Calu3 (cell line): ENCODE results near the gene ELL2. TPM values are rescaled to one million over a fixed set of nuclear protein-coding genes. Genes with fewer than 3 reads are reported as not detected.
A peak's percentile ranks its signal among the peaks of the same experiment; 100 is the strongest.

Experiments used
- BruUV-seq: library from RNA; stranded (reverse); fragments of 400-500 nt; replicated peaks from 2 replicates; lab custom pipeline; 2021; lab: Mats Ljungman, UMichigan
- CTCF ChIA-PET: fragments of 300-600 bp; sonication (Branson Sonifier 250); formaldehyde crosslinking; loops from one replicate; lab custom pipeline; 2022; ENCODE audit warnings: antibody characterized with exemption; lab: Charles Lee
- DNase-seq: peaks from one replicate; pipeline ENCODE4 v3.0.0; 2022
- H3K27ac Mint-ChIP-seq: one replicate; pipeline ENCODE4 v1.8.0; 2022; ENCODE audit warnings: mixed read lengths; ENCODE audit not compliant: unreplicated experiment
- H3K27me3 Mint-ChIP-seq: one replicate; pipeline ENCODE4 v1.8.0; 2022; ENCODE audit warnings: mixed read lengths; ENCODE audit not compliant: unreplicated experiment
- H3K36me3 Mint-ChIP-seq: one replicate; pipeline ENCODE4 v1.8.0; 2022; ENCODE audit warnings: mild to moderate bottlenecking, moderate library complexity, mixed read lengths; ENCODE audit not compliant: insufficient read depth, unreplicated experiment
- H3K4me1 Mint-ChIP-seq: one replicate; pipeline ENCODE4 v1.8.0; 2022; ENCODE audit warnings: mild to moderate bottlenecking, low read depth, mixed read lengths; ENCODE audit not compliant: unreplicated experiment
- H3K4me3 Mint-ChIP-seq: one replicate; pipeline ENCODE4 v1.8.0; 2022; ENCODE audit warnings: mild to moderate bottlenecking, low read depth, moderate library complexity, mixed read lengths; ENCODE audit not compliant: unreplicated experiment
- H3K9me3 Mint-ChIP-seq: one replicate; pipeline ENCODE4 v1.8.0; 2022; ENCODE audit warnings: low read depth, mixed read lengths; ENCODE audit not compliant: unreplicated experiment
- intact Hi-C: fragments of 100-400 bp; cut with micrococcal nuclease; formaldehyde crosslinking; loops from one replicate; pipeline ENCODE4 v1.10.0; 2022; ENCODE audit not compliant: unreplicated experiment
- total RNA-seq: library from RNA; stranded (reverse); gene quantifications from 2 replicates; pipeline ENCODE4 v1.2.3, GENCODE V29; 2022
- TF ChIP-seq, protein P1 (sequence below): fragments of 200-600 bp; IDR thresholded peaks from one replicate; pipeline ENCODE4 v1.8.0; 2022; ENCODE audit warnings: antibody characterized with exemption; ENCODE audit not compliant: unreplicated experiment

The ELL2 gene
- total RNA-seq, 1 experiment from 2014 or later: 57.7 TPM

DNA sequence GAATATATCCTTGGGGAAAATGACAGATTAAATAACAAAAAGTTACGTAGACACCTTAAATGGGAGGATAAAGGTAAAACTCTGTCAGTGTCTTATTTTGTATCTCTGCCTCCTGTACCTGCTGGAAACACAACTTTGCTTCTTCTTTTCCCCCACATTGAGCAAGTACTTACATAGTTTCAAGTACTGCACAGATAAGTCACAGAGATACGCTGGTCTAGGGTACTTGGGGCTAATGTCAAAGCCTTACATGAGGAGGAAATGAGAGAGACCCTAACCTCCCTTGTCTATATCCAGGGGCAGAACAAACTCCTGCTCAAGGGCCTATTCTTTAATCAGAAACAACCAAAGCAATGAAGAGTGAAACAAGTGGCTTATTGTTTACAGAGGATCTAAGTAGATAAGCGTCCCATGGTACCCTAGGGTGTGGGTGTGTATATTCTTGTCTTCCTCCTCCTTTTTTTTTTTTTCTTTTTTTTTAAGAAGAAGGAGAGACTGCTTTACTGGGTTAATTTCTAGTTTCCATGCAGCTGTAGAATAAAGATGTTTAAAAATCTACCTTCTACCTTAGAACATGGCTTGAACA lies 43.1 kb downstream of the ELL2 start:
- H3K4me3 Mint-ChIP-seq: no peak overlapping the region
- H3K9me3 Mint-ChIP-seq: no peaks in the 10 kb centered on the region
- TF ChIP-seq, protein P1, sequence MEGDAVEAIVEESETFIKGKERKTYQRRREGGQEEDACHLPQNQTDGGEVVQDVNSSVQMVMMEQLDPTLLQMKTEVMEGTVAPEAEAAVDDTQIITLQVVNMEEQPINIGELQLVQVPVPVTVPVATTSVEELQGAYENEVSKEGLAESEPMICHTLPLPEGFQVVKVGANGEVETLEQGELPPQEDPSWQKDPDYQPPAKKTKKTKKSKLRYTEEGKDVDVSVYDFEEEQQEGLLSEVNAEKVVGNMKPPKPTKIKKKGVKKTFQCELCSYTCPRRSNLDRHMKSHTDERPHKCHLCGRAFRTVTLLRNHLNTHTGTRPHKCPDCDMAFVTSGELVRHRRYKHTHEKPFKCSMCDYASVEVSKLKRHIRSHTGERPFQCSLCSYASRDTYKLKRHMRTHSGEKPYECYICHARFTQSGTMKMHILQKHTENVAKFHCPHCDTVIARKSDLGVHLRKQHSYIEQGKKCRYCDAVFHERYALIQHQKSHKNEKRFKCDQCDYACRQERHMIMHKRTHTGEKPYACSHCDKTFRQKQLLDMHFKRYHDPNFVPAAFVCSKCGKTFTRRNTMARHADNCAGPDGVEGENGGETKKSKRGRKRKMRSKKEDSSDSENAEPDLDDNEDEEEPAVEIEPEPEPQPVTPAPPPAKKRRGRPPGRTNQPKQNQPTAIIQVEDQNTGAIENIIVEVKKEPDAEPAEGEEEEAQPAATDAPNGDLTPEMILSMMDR: no peak
- no peak for DNase-seq
- no TSS peak for BruUV-seq
- no peaks in the 10 kb centered on the region for H3K27me3 Mint-ChIP-seq
- CTCF ChIA-PET: no interaction called here
- H3K36me3 Mint-ChIP-seq: peaks cover 6% of the 10 kb centered on the region
- H3K4me1 Mint-ChIP-seq: peaks cover 24% of the 10 kb centered on the region
- intact Hi-C loops: no loop called here
- no peak overlapping the region for H3K27ac Mint-ChIP-seq

DNA sequence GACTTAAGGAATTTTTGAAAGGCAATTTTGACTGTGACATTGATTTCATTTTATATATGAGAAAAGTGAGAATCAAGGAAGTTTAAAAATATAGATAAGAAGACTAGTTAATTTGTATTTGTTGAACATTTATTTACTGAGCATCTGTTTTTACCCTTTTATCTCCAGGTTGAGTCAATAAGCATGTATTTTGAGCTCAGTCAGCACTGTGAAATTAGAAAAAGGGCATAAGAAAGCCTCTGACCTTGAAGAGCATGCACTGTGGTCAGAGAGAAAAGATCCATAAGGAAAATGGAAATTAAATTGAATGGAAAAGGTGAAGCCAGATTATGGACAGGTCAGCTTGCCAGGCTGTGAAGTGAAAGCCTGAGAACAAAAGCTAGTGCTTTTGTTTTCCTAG lies 44.4 kb downstream of the ELL2 start:
- Mint-ChIP-seq H3K4me3 (no peak overlapping the region), H3K27ac (no peak overlapping the region), H3K27me3 (no peaks in the 10 kb centered on the region), H3K4me1 (peaks cover 24% of the 10 kb centered on the region), H3K36me3 (peaks cover 6% of the 10 kb centered on the region), H3K9me3 (no peaks in the 10 kb centered on the region)
- TF ChIP-seq, protein P1: no peak
- intact Hi-C loops: no loop called here
- no peak for DNase-seq
- no TSS peak for BruUV-seq
- CTCF ChIA-PET: no interaction called here

DNA sequence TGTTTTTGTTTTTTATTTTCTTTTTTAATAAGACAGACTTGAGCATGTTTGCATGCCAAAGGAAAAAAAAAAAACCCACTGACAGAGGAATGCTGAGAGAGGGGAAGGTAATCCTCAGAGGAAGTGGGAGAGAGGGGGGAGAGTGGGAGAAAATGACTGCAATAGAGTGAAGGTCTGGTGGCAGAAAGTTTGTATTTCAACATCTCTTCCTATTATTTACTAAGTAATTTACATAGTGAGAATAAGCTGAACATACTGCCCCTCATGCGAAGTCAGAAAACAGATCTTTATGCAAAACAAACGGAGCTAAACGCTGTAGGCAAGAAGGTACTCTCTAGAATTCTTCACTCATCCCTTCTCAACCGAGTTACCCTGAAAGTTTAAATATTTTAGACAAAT lies 45.0 kb downstream of the ELL2 start:
- CTCF ChIA-PET: no interaction called here
- TF ChIP-seq, protein P1: no peak
- no TSS peak for BruUV-seq
- Mint-ChIP-seq H3K27me3 (no peaks in the 10 kb centered on the region), H3K36me3 (peaks cover 8% of the 10 kb centered on the region), H3K4me3 (no peak overlapping the region), H3K4me1 (peaks cover 24% of the 10 kb centered on the region), H3K27ac (no peak overlapping the region), H3K9me3 (no peaks in the 10 kb centered on the region)
- intact Hi-C loops: no loop called here
- DNase-seq: no peak

DNA sequence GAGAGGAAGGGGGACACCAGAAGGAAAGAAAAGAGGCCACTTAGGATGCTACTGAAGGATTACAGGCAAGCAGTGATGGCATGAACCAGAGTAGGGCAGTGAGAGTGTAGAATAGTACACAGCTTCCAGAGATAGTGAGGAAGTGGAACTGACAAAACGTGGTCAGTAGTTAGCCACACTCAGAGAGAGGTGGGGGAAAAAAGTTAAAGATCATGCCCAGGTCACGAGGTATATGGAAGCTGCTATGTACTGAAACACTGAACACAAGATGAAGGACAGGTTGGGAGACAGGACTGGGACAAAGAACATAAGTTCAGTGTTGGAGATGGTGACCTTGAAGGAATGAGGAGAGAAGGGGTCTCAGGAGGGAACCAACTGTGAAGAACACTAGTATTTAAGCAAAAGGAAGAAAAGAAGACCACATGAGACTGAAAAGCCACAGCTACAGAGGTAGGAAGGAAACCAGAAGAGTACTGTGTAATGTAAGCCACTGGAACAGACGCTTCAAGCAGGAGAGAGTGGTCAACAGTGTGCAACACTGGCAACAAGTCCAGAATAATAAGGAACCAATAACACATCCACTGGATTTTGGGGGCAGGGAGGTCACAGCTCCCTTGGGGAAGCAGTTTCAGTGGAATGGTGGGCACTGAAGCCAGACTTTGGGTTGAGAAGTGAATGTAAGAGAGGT lies 45.5 kb downstream of the ELL2 start:
- Mint-ChIP-seq H3K4me1 (peaks cover 20% of the 10 kb centered on the region), H3K9me3 (no peaks in the 10 kb centered on the region), H3K27ac (peak overlapping the region; percentile 0), H3K4me3 (no peak overlapping the region), H3K27me3 (no peaks in the 10 kb centered on the region), H3K36me3 (peaks cover 13% of the 10 kb centered on the region)
- TF ChIP-seq, protein P1: no peak
- DNase-seq: no peak
- CTCF ChIA-PET: no interaction called here
- no TSS peak for BruUV-seq
- intact Hi-C loops: no loop called here
